Measurements from ENCODE around the gene P2RY2. TPM values are rescaled to one million over a fixed set of nuclear protein-coding genes. Genes with fewer than 3 reads are reported as not detected.

The P2RY2 gene
- polyA plus RNA-seq, 1 donor from 2014 or later = not detected

DNA sequence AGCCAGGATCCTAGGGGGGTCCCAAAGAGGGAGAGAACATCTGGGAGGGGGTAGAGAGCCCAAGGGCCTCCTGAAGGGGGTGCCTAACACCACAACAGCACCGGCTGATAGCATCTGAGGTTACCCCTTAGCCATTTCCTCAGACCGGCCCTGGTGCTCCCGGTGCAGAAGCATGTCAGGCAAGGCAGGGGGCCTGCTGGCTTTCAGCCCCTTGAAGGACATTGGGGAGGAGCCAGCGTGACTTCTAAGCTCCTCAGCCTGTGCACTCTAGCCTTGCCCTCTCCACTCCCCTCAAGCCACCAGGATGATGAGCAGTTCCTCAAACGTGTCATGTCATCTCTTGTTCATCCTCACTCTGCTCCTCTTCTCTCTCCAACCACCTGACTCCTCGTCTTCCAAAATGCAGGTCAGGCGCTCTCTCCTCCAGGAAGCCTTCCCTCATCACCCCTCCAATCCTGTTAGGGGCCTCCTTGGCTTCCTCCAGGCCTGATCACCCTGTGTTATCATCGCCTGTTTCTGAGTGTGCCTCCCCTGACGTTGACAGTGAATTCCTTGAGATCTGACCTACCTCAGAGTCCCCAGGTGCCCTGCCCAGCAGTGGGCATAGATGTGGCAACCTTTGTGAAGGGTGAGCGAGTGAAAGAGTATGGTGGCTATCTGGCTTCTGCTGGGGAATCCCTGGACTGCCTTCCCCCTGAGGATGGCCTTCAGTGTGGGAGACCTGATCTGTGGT, 6.1 kb downstream of the P2RY2 start:
- H3K9me2 ChIP-seq (ENCODE audit: insufficient read depth, low read length) = no peaks in the 10 kb centered on the region
- no peak for TF ChIP-seq EP300 (conservative IDR thresholded peaks at IDR 0.05; ENCODE audit: poor library complexity, severe bottlenecking)
- no peak for TF ChIP-seq CTCF (IDR thresholded peaks at IDR 0.05; ENCODE audit: poor library complexity, severe bottlenecking)
- no peak for TF ChIP-seq MXI1 (conservative IDR thresholded peaks at IDR 0.05; ENCODE audit: poor library complexity, severe bottlenecking)
- TF ChIP-seq TAF1 (IDR thresholded peaks at IDR 0.05; ENCODE audit: low read depth) = no peak
- no peak for TF ChIP-seq EZH2 (IDR thresholded peaks at IDR 0.05; ENCODE audit: borderline replicate concordance, insufficient read depth, low read length, poor library complexity, severe bottlenecking)
- no peak for TF ChIP-seq POLR2AphosphoS5 (IDR thresholded peaks at IDR 0.05)
- TF ChIP-seq REST (IDR thresholded peaks at IDR 0.05; ENCODE audit: borderline replicate concordance) = no peak
- TF ChIP-seq SMC3 (conservative IDR thresholded peaks at IDR 0.05; ENCODE audit: poor library complexity) = no peak
- TF ChIP-seq RAD21 (conservative IDR thresholded peaks at IDR 0.05) = no peak
- no peaks in the 10 kb centered on the region for H3F3A ChIP-seq (ENCODE audit: insufficient read depth, low read length, poor library complexity, severe bottlenecking)
- no peaks in the 10 kb centered on the region for H3K36me3 ChIP-seq (ENCODE audit: insufficient read depth, low read length)
- no peak overlapping the region for H3K9ac ChIP-seq (ENCODE audit: low read length)
- no peak overlapping the region for H2AFZ ChIP-seq (ENCODE audit: low read depth, low read length)
- H3K9me3 ChIP-seq (ENCODE audit: low read length) = no peaks in the 10 kb centered on the region
- H3K27ac ChIP-seq (ENCODE audit: low read length) = no peak overlapping the region
- no peak overlapping the region for H3K4me3 ChIP-seq (ENCODE audit: low read length)
- no peaks in the 10 kb centered on the region for H3K79me2 ChIP-seq (replicated peaks; ENCODE audit: insufficient read depth, low read length)
- peaks cover 8% of the 10 kb centered on the region for H3K27me3 ChIP-seq (ENCODE audit: insufficient read depth, low read depth, low read length)
- no peak overlapping the region for H3K4me2 ChIP-seq (ENCODE audit: low read length)
- no peaks in the 10 kb centered on the region for H4K20me1 ChIP-seq (ENCODE audit: insufficient read depth)

GRCh38 chr11:73225001-73225686, 7.1 kb downstream of the P2RY2 start:
- H3F3A ChIP-seq (ENCODE audit: insufficient read depth, low read length, poor library complexity, severe bottlenecking) = no peaks in the 10 kb centered on the region
- H3K27me3 ChIP-seq (ENCODE audit: insufficient read depth, low read depth, low read length) = no peaks in the 10 kb centered on the region
- no peak overlapping the region for H2AFZ ChIP-seq (ENCODE audit: low read depth, low read length)
- H4K20me1 ChIP-seq (ENCODE audit: insufficient read depth) = no peaks in the 10 kb centered on the region
- no peak for TF ChIP-seq TAF1 (IDR thresholded peaks at IDR 0.05; ENCODE audit: low read depth)
- TF ChIP-seq EP300 (conservative IDR thresholded peaks at IDR 0.05; ENCODE audit: poor library complexity, severe bottlenecking) = no peak
- no peak for TF ChIP-seq EZH2 (IDR thresholded peaks at IDR 0.05; ENCODE audit: borderline replicate concordance, insufficient read depth, low read length, poor library complexity, severe bottlenecking)
- TF ChIP-seq REST (IDR thresholded peaks at IDR 0.05; ENCODE audit: borderline replicate concordance) = no peak
- TF ChIP-seq SMC3 (conservative IDR thresholded peaks at IDR 0.05; ENCODE audit: poor library complexity) = no peak
- no peak for TF ChIP-seq POLR2AphosphoS5 (IDR thresholded peaks at IDR 0.05)
- no peaks in the 10 kb centered on the region for H3K9me3 ChIP-seq (ENCODE audit: low read length)
- H3K27ac ChIP-seq (ENCODE audit: low read length) = no peak overlapping the region
- no peak overlapping the region for H3K4me2 ChIP-seq (ENCODE audit: low read length)
- no peaks in the 10 kb centered on the region for H3K9me2 ChIP-seq (ENCODE audit: insufficient read depth, low read length)
- H3K79me2 ChIP-seq (replicated peaks; ENCODE audit: insufficient read depth, low read length) = no peaks in the 10 kb centered on the region
- H3K4me3 ChIP-seq (ENCODE audit: low read length) = no peak overlapping the region
- no peaks in the 10 kb centered on the region for H3K36me3 ChIP-seq (ENCODE audit: insufficient read depth, low read length)
- H3K9ac ChIP-seq (ENCODE audit: low read length) = no peak overlapping the region
